Activated T-cell treated with anti-CD3 and anti-CD28 coated beads for 24 hours (primary cell): ENCODE results near the gene IDI2.
A peak's percentile ranks its signal among the peaks of the same experiment; 100 is the strongest.

Source experiments
- DNase-seq: peaks from one replicate; pipeline ENCODE4 v3.0.0-alpha.2; 2020; ENCODE audit warnings: low read depth

The IDI2 gene

GRCh38 chr10:1007583-1007982 is 18.1 kb downstream of the IDI2 start:
- no peak for DNase-seq

GRCh38 chr10:1006573-1006972 is 19.1 kb downstream of the IDI2 start:
- DNase-seq = no peak

- DNase-seq = no peak
Observed at GRCh38 chr10:1003884-1004670, 21.6 kb downstream of the IDI2 start.

- DNase-seq = no peak
Observed at GRCh38 chr10:1002425-1003006, 23.1 kb downstream of the IDI2 start.

GRCh38 chr10:997266-998022 is 28.2 kb downstream of the IDI2 start:
- DNase-seq = no peak

- DNase-seq = no peak
Observed at GRCh38 chr10:996031-996430, 29.6 kb downstream of the IDI2 start.

GRCh38 chr10:995559-995926 is 30.1 kb downstream of the IDI2 start:
- DNase-seq = no peak

- DNase-seq = no peak
Observed at GRCh38 chr10:994836-995558, 30.7 kb downstream of the IDI2 start.

- DNase-seq = no peak
Observed at GRCh38 chr10:992871-993270, 32.8 kb downstream of the IDI2 start.

- DNase-seq = no peak
Observed at GRCh38 chr10:992467-992866, 33.2 kb downstream of the IDI2 start.

- no peak for DNase-seq
Observed at GRCh38 chr10:990808-991207, 34.9 kb downstream of the IDI2 start.

- DNase-seq = no peak
Observed at GRCh38 chr10:988667-989545, 36.8 kb downstream of the IDI2 start.

GRCh38 chr10:987870-988666 is 37.6 kb downstream of the IDI2 start, which contains the start of gene GTPBP4:
Gene GTPBP4, plus strand, starts transcription at chr10:988434. Its CDS starts 46 bp downstream, at chr10:988480.
- peak; percentile 95 for DNase-seq

GRCh38 chr10:987620-987869 is 38.1 kb downstream of the IDI2 start:
- no peak for DNase-seq

- DNase-seq = no peak
Observed at GRCh38 chr10:986881-987619, 38.6 kb downstream of the IDI2 start.

GRCh38 chr10:986137-986825 is 39.4 kb downstream of the IDI2 start:
- no peak for DNase-seq

GRCh38 chr10:985361-985760 is 40.3 kb downstream of the IDI2 start:
- no peak for DNase-seq

GRCh38 chr10:983971-984655 is 41.5 kb downstream of the IDI2 start:
- DNase-seq = no peak

- DNase-seq = no peak
Observed at GRCh38 chr10:983401-983800, 42.3 kb downstream of the IDI2 start.
